ENCODE measurements around the gene PRR15. TPM values are rescaled to one million over a fixed set of nuclear protein-coding genes. Genes with fewer than 3 reads are reported as not detected.

PRR15 gene
- total RNA-seq, 4 donors from 2014 or later, result 0.42 to 0.65 TPM; not detected in 2

DNA sequence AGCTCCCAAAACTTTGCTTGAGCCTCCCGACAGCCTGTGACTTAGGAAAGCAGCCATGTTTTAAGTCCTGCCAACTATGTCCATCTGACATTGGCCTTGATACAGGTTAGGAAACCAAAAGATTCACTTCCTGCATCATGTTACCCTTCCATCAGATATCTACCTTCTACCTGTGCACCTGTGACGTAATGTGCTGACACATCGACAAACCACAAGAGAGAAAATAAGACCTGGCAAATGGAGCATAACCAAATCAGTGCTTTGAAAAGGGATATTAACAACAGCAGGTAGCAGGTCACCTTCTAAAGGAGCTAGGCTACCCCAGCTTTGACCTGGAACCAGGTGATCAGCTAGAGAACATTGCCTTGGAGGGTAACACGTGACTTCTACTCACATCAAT, 14.8 kb upstream of the PRR15 start:
- Histone ChIP-seq H3K4me1 (no peaks in the 10 kb centered on the region), H3K27me3 (no peaks in the 10 kb centered on the region), H3K9me3 (peaks cover 0 to 7% (median 0%) of the 10 kb centered on the region in 4 donors), H3K4me3 (no peak overlapping the region), H3K36me3 (no peaks in the 10 kb centered on the region), H3K27ac (replicated peaks in 1 of 4) (no peak overlapping the region)
- TF ChIP-seq POLR2A (IDR thresholded peaks at IDR 0.05; ENCODE audit: low read depth) (no peak), POLR2AphosphoS5 (IDR thresholded peaks at IDR 0.05) (no peak), EP300 (IDR thresholded peaks at IDR 0.05) (no peak), CTCF (IDR thresholded peaks at IDR 0.05) (no peak)
- intact Hi-C loops (cut with DNase I), result no loop called here
- 84% methylated on average over 4 of the region's 4 CpGs for WGBS
- DNase-seq (ENCODE audit: extremely low spot score), result no peak

DNA sequence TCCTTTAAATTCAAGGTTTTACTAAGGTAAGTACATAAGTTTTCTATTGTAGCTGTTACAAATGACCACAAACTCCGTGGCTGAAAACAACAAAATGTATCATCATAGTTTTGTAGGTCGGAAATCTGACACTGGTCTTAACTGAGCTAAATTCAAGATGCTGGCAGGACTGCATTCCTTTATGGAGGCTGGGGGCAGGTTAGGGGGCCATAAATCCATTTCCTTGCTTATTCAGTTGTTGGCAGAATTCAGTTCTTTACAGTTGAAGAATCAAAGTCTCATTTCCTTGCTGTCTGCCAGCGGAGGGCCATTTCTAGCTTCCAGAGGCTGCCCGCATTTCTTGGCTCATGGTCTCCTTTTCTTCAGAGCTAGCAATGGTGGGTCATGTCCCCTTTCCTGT, 11.2 kb upstream of the PRR15 start:
- 90% methylated on average over 4 of the region's 4 CpGs for WGBS
- Histone ChIP-seq H3K36me3 (no peaks in the 10 kb centered on the region), H3K27ac (replicated peaks in 1 of 4) (no peak overlapping the region), H3K4me1 (no peaks in the 10 kb centered on the region), H3K9me3 (peaks cover 0 to 4% (median 0%) of the 10 kb centered on the region in 4 donors), H3K27me3 (no peaks in the 10 kb centered on the region), H3K4me3 (no peak overlapping the region)
- intact Hi-C loops (cut with DNase I), result no loop called here
- DNase-seq (ENCODE audit: extremely low spot score), result no peak
- TF ChIP-seq EP300 (IDR thresholded peaks at IDR 0.05), result no peak
- TF ChIP-seq POLR2AphosphoS5 (IDR thresholded peaks at IDR 0.05), result no peak
- no peak for TF ChIP-seq POLR2A (IDR thresholded peaks at IDR 0.05; ENCODE audit: low read depth)
- no peak for TF ChIP-seq CTCF (IDR thresholded peaks at IDR 0.05)

DNA sequence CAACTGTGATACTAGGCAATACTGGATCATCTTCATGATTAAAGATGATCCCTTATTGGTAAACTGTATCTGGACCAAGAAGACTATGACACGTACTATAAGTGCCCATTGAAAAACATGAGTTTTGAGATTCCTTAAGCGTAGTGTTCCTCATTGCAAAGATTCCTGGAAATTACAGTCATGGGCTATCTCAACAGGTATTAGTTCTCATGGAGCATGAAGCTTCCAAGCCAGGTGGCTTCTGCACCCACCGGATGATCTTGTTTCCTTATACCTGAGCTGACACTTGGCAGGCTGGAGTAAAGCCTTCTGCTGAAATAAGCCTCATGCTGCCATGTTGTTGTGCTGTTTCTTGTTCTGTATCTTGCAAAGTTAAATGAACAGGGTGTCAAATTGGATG, 8.6 kb upstream of the PRR15 start:
- Histone ChIP-seq H3K36me3 (no peaks in the 10 kb centered on the region), H3K9me3 (peaks cover 0 to 4% (median 0%) of the 10 kb centered on the region in 4 donors), H3K4me1 (no peaks in the 10 kb centered on the region), H3K4me3 (no peak overlapping the region), H3K27ac (replicated peaks in 1 of 4) (no peak overlapping the region), H3K27me3 (peaks cover 0 to 1% (median 0%) of the 10 kb centered on the region in 4 donors)
- DNase-seq (ENCODE audit: extremely low spot score), result no peak
- TF ChIP-seq POLR2A (IDR thresholded peaks at IDR 0.05; ENCODE audit: low read depth) (no peak), POLR2AphosphoS5 (IDR thresholded peaks at IDR 0.05) (no peak), EP300 (IDR thresholded peaks at IDR 0.05) (no peak), CTCF (IDR thresholded peaks at IDR 0.05) (no peak)
- 90% methylated on average over 3 of the region's 3 CpGs for WGBS
- intact Hi-C loops (cut with DNase I), result no loop called here

GRCh38 chr7:29556405-29557195, 7.0 kb upstream of the PRR15 start:
- H3K9me3 ChIP-seq, result peaks cover 0 to 4% (median 0%) of the 10 kb centered on the region in 4 donors
- no peaks in the 10 kb centered on the region for H3K4me1 ChIP-seq
- 82% methylated on average over 9 of the region's 9 CpGs for WGBS
- no peak for DNase-seq (ENCODE audit: extremely low spot score)
- TF ChIP-seq EP300 (IDR thresholded peaks at IDR 0.05) (no peak), POLR2AphosphoS5 (IDR thresholded peaks at IDR 0.05) (no peak), CTCF (IDR thresholded peaks at IDR 0.05) (no peak), POLR2A (IDR thresholded peaks at IDR 0.05; ENCODE audit: low read depth) (no peak)
- H3K4me3 ChIP-seq, result no peak overlapping the region
- peaks cover 0 to 17% (median 1%) of the 10 kb centered on the region in 4 donors for H3K27me3 ChIP-seq
- no peaks in the 10 kb centered on the region for H3K36me3 ChIP-seq
- H3K27ac ChIP-seq (replicated peaks in 1 of 4), result no peak overlapping the region
- intact Hi-C loops (cut with DNase I), result no loop called here

Measured in esophagus muscularis mucosa (tissue), 4 donors.